GM12878 (cell line): ENCODE measurements around the gene CLDN34. TPM values are rescaled to one million over a fixed set of nuclear protein-coding genes. Genes with fewer than 3 reads are reported as not detected.

Source experiments
- ATAC-seq: fragments of 200-7000 bp; cut with Tn5 transposase; 3 replicates; pipeline ENCODE4 v1.9.1; 2020; ENCODE audit warnings: mild to moderate bottlenecking, moderate library complexity
- BruUV-seq: library from RNA; stranded (reverse); fragments of 400-500 nt; replicated peaks from 2 replicates; lab custom pipeline; 2021; lab: Mats Ljungman, UMichigan
- CTCF ChIA-PET: fragments of 300-600 bp; sonication (Branson Sonifier 250); formaldehyde crosslinking; extraction: SDS; loops from one replicate; lab custom pipeline; 2021; ENCODE audit warnings: inconsistent platforms; lab: Yijun Ruan, JAX
- POLR2A ChIA-PET: fragments of 350-600 bp; formaldehyde crosslinking; extraction: SDS; loops from one replicate; lab custom pipeline; 2021; ENCODE audit warnings: inconsistent platforms; lab: Charles Lee
- RAD21 ChIA-PET: fragments of 300-600 bp; sonication (Branson Sonifier 250); formaldehyde crosslinking; loops from one replicate; lab custom pipeline; 2023; ENCODE audit warnings: antibody characterized with exemption; ENCODE audit not compliant: unreplicated experiment; lab: Charles Lee
- SMC1A ChIA-PET: fragments of 300-600 bp; sonication (Branson Sonifier 250); formaldehyde crosslinking; loops from one replicate; lab custom pipeline; 2023; ENCODE audit not compliant: unreplicated experiment, uncharacterized antibody; lab: Charles Lee
- DNase-seq: peaks from one replicate; pipeline ENCODE4 v3.0.0-alpha.2; 2011; ENCODE audit warnings: low read depth, low spot score
- FAIRE-seq: peaks from 3 replicates; lab custom pipeline; 2011; peaks lifted over from hg19 to GRCh38; lab: Jason Lieb, UNC
- H2AFZ ChIP-seq: 2 replicates; pipeline ENCODE4 v1.6.0; 2011; ENCODE audit warnings: low read depth, low read length, control low read depth; ENCODE audit not compliant: control insufficient read depth
- H3K27ac ChIP-seq: 2 replicates; pipeline ENCODE4 v1.5.1; 2011; ENCODE audit warnings: control low read depth; ENCODE audit not compliant: control insufficient read depth, insufficient read depth
- H3K27me3 ChIP-seq, 2 experiments: replicated peaks in 1 of 2; 2 replicates each; pipeline versions ENCODE4 v1.6.0 to v1.6.1; 2011; ENCODE audit warnings: low read length in 1 of 2; ENCODE audit not compliant: control insufficient read depth in 2 of 2, insufficient read depth in 2 of 2
- H3K36me3 ChIP-seq, 2 experiments: 2 replicates each; pipeline ENCODE4 v1.5.1; 2011; ENCODE audit warnings: low read length in 1 of 2; ENCODE audit not compliant: control insufficient read depth in 2 of 2, insufficient read depth in 2 of 2
- H3K4me1 ChIP-seq: 2 replicates; pipeline ENCODE4 v1.6.1; 2011; ENCODE audit warnings: mild to moderate bottlenecking, low read length, moderate library complexity, mixed read lengths; ENCODE audit not compliant: control insufficient read depth, insufficient read depth
- H3K4me2 ChIP-seq: 2 replicates; pipeline ENCODE4 v1.6.0; 2011; ENCODE audit warnings: control low read depth; ENCODE audit not compliant: control insufficient read depth, insufficient read depth
- H3K4me3 ChIP-seq: fragments of 200-600 bp; sonication (generic); 2 replicates; pipeline ENCODE4 v1.5.1; 2016
- H3K79me2 ChIP-seq: 2 replicates; pipeline ENCODE4 v1.6.0; 2011; ENCODE audit warnings: low read length; ENCODE audit not compliant: control insufficient read depth, insufficient read depth
- H3K9ac ChIP-seq: 2 replicates; pipeline ENCODE4 v1.8.0; 2011; ENCODE audit warnings: low read length, control low read depth, mixed read lengths; ENCODE audit not compliant: control insufficient read depth, insufficient read depth
- H3K9me3 ChIP-seq: replicated peaks from 3 replicates; pipeline ENCODE4 v1.5.1; 2011; ENCODE audit warnings: mild to moderate bottlenecking, low read length; ENCODE audit not compliant: control insufficient read depth, insufficient read depth
- H4K20me1 ChIP-seq: 2 replicates; pipeline ENCODE4 v1.6.0; 2011; ENCODE audit not compliant: control insufficient read depth, insufficient read depth
- BHLHE40 ChIP-seq, 2 experiments: fragments of 450-650 bp in 1 of 2; IDR thresholded peaks; 2 replicates each; pipeline ENCODE4 v1.6.1; 2011 to 2017; ENCODE audit warnings: low read depth in 2 of 2, borderline replicate concordance in 1 of 2, improper control_type of control experiment in 1 of 2, low read length in 1 of 2, mild to moderate bottlenecking in 1 of 2
- NRF1 ChIP-seq: conservative IDR thresholded peaks from 2 replicates; pipeline ENCODE4 v1.6.1; 2011; ENCODE audit warnings: mild to moderate bottlenecking, low read depth, low read length, improper control_type of control experiment
- PAX5 ChIP-seq: IDR thresholded peaks from 2 replicates; pipeline ENCODE4 v1.6.1; 2011; ENCODE audit warnings: low read depth, low read length, borderline replicate concordance
- WGBS: methylation state at CpG from one replicate; pipeline ENCODE4 v1.1.6; 2016; ENCODE audit warnings: low lambda C conversion rate; ENCODE audit not compliant: insufficient replicate concordance, insufficient coverage; ENCODE audit errors: missing lambda C conversion rate; 5-methylcytosine and 5-hydroxymethylcytosine counted together
- in situ Hi-C: fragments of 300-500 bp; cut with MboI; formaldehyde crosslinking; loops from 9 replicates; pipeline ENCODE4 v1.14.3; 2018; ENCODE audit warnings: mixed read lengths
- intact Hi-C: fragments of 100-400 bp; cut with micrococcal nuclease; formaldehyde crosslinking; loops from one replicate; pipeline ENCODE4 v1.14.2; 2022; ENCODE audit not compliant: unreplicated experiment
- polyA plus RNA-seq, 11 experiments: library from polyadenylated mRNA; depleted of rRNA in 4 of 11; unstranded in 6 of 11; stranded (reverse) in 5 of 11; fragments of >200 nt; fragmentation: Nextera tagmentation in 4 of 11; fragmentation: Illumina TruSeq in 1 of 11; extraction: Ambion mirVana in 4 of 11; extraction: Trizol in 1 of 11; gene quantifications; 1 replicate in 1 of 11; 2 replicates in 10 of 11; pipeline versions ENCODE4 v1.2.1 to v1.2.3, GENCODE V29; 2011 to 2016; ENCODE audit warnings: inconsistent platforms in 2 of 11, missing spikeins in 2 of 11, low read depth in 1 of 11
- total RNA-seq, 4 experiments: library from RNA; depleted of rRNA in 3 of 4; stranded (reverse); fragments of >200 nt in 3 of 4; fragmentation: Illumina TruSeq in 1 of 4; extraction: Trizol in 1 of 4; gene quantifications; 2 replicates each; pipeline versions ENCODE4 v1.2.1 to v1.2.3, GENCODE V29; 2013 to 2021
- TF ChIP-seq, protein P1 (sequence below): fragments of 450-650 bp; IDR thresholded peaks from 2 replicates; pipeline ENCODE4 v1.6.1; 2016; ENCODE audit warnings: mild to moderate bottlenecking

CLDN34 gene
- total and polyA plus RNA-seq, 10 of the 15 experiments (the other 5 are each of a cell fraction or from before 2014, with no cell fraction given) = not detected

DNA sequence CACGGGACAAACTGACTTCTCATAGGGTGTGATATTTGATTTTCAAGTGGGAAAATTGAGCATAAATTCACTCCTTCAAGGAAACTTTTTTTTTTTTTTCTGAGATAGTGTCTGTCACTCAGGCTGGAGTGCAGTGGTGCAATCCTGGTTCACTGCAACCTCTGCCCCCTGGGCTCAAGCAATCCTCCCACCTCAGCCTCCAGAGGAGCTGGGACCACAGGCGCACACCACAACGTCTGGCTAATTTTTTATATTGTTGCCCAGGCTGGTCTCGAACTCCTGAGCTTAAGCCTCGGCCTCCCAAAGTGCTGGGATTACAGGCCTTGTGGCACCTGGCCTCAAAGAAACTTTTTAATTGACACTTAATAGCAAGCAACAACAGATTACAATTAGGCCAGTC is 13.8 kb downstream of the CLDN34 start:
- H3K9ac ChIP-seq = no peak overlapping the region
- no peaks in the 10 kb centered on the region for H3K9me3 ChIP-seq
- intact Hi-C loops = loop anchor here (10.0 kb wide), 1 partner anchor 1166 kb away; no protein-coding TSS in a partner anchor
- DNase-seq = no peak
- H3K79me2 ChIP-seq = no peaks in the 10 kb centered on the region
- no peak for TF ChIP-seq NRF1
- TF ChIP-seq, protein P1, sequence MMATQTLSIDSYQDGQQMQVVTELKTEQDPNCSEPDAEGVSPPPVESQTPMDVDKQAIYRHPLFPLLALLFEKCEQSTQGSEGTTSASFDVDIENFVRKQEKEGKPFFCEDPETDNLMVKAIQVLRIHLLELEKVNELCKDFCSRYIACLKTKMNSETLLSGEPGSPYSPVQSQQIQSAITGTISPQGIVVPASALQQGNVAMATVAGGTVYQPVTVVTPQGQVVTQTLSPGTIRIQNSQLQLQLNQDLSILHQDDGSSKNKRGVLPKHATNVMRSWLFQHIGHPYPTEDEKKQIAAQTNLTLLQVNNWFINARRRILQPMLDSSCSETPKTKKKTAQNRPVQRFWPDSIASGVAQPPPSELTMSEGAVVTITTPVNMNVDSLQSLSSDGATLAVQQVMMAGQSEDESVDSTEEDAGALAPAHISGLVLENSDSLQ = peak; percentile 36; the same call in 1 of the 2 replicates
- H3K36me3 ChIP-seq = no peaks in the 10 kb centered on the region
- SMC1A ChIA-PET = interaction anchor here (1.1 to 2.2 kb wide), 3 partner anchors 10 to 139 kb away, joined by 3 to 9 read pairs (median 5); no protein-coding TSS in a partner anchor
- CTCF ChIA-PET = interaction anchor here (1.1 to 1.8 kb wide), 4 partner anchors 17 to 139 kb away, joined by 3 to 10 read pairs (median 4); no protein-coding TSS in a partner anchor
- WGBS = 9% methylated on average over 5 of the region's 5 CpGs
- no peak overlapping the region for H2AFZ ChIP-seq
- H3K4me3 ChIP-seq = no peak overlapping the region
- RAD21 ChIA-PET = interaction anchor here (1.5 to 3.1 kb wide), 2 partner anchors 84 to 138 kb away, joined by 3 to 12 read pairs; no protein-coding TSS in a partner anchor
- no peaks in the 10 kb centered on the region for H4K20me1 ChIP-seq
- in situ Hi-C loops = loop anchor here (25.0 kb wide), 2 partner anchors 631 to 1131 kb away; partner anchors contain the start of genes HCCS and MID1
- POLR2A ChIA-PET = no interaction called here
- ATAC-seq = no peak
- no peaks in the 10 kb centered on the region for H3K4me1 ChIP-seq
- no peak overlapping the region for H3K4me2 ChIP-seq
- FAIRE-seq = no peak
- H3K27me3 ChIP-seq = no peaks in the 10 kb centered on the region
- BruUV-seq = no TSS peak
- H3K27ac ChIP-seq = no peak overlapping the region

DNA sequence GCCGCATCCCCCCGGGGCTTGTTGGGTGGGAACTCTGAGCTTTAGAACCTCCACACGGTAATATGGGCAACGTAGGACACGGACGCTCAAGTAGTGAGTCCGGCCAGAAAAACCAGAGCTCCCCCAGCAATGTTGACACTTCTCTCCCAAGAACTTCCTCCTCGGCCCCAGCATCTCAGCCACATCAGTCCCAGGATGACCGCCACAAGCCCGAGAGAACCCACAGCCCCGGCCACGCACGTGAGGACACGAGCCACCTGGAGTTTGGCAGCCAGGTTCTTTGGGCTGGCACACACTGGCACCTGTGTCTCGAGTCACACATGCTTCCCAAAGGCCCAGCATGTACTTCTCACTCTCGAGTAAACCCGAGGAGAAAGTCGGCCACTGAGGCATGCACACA is 16.3 kb downstream of the CLDN34 start:
- no peaks in the 10 kb centered on the region for H3K9me3 ChIP-seq
- no peak for ATAC-seq

More for the DNA sequence above, 16.3 kb downstream of the CLDN34 start:
- WGBS = 61% methylated on average over 18 of the region's 18 CpGs
- Histone ChIP-seq H3K27me3 (no peaks in the 10 kb centered on the region), H3K4me2 (no peak overlapping the region), H3K9ac (no peak overlapping the region), H3K36me3 (no peaks in the 10 kb centered on the region), H3K27ac (no peak overlapping the region), H3K4me3 (no peak overlapping the region), H4K20me1 (no peaks in the 10 kb centered on the region), H3K79me2 (no peaks in the 10 kb centered on the region), H3K4me1 (no peaks in the 10 kb centered on the region), H2AFZ (no peak overlapping the region)
- ChIA-PET RAD21 (interaction anchor here (1.0 to 3.1 kb wide), 2 partner anchors 13 to 135 kb away, joined by 5 to 12 read pairs; no protein-coding TSS in a partner anchor), POLR2A (interaction anchor here (0.6 kb wide), 1 partner anchor 19 kb away, joined by 7 read pairs; no protein-coding TSS in a partner anchor), SMC1A (interaction anchor here (0.8 to 1.6 kb wide), 5 partner anchors 28 to 135 kb away, joined by 3 to 5 read pairs (median 3); no protein-coding TSS in a partner anchor), CTCF (interaction anchor here (1.6 to 4.8 kb wide), 3 partner anchors 14 to 136 kb away, joined by 4 to 44 read pairs (median 6); no protein-coding TSS in a partner anchor)
- intact Hi-C loops = loop anchor here (10.0 kb wide), 1 partner anchor 1169 kb away; no protein-coding TSS in a partner anchor
- in situ Hi-C loops = loop anchor here (25.0 kb wide), 2 partner anchors 629 to 1129 kb away; partner anchors contain the start of genes HCCS and MID1
- no TSS peak for BruUV-seq
- no peak for DNase-seq
- FAIRE-seq = no peak
- TF ChIP-seq PAX5 (no peak), BHLHE40 (IDR thresholded peaks at IDR 0.05; ENCODE audit: borderline replicate concordance in 1 of 2, low read depth in 2 of 2, low read length in 1 of 2) (peak in 1 of 2 experiments; percentile 12; a peak in 1 of 4 replicates)
